Measurements from ENCODE around the gene JAZF1.

Gene JAZF1

DNA sequence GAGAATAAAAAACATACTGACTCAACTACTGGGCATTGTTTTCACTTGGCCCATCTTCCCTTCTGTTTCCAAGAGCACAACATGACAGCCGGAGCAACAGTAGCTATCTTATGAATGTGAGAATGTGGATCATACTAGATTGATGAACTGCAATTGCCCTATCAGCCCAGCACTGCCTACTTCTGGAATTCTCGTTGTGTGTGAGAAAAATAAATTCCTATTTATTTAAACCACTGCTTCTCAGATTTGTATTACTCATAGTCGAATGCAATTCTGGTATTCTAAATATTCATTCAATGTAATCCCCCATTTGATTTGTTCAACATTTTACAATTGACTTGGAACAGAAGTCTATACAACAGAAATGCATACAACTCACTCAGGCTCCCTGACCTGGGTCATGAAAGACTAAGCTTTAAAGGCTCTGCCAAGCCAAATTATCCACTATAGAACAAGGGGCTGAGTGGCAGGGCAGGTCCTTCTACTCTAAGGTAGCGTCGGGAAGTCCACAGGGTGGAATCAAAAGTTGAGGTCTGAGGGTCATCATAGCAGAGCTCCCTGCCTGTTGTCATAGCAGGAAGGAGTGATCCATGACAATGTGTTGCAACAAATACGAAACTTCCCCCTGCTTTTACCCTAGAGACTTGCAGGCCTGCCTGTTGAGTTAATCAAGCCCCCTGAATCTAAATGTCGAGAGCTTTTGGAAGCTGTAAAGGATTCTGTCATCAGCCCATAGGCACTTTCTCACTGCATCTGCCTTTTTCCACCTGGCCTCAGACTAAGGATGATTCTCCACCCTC is 12.4 kb upstream of the JAZF1 start:
- no peak for DNase-seq (ENCODE audit: low read depth, low spot score)
- no peak overlapping the region for H3K27ac ChIP-seq

DNA sequence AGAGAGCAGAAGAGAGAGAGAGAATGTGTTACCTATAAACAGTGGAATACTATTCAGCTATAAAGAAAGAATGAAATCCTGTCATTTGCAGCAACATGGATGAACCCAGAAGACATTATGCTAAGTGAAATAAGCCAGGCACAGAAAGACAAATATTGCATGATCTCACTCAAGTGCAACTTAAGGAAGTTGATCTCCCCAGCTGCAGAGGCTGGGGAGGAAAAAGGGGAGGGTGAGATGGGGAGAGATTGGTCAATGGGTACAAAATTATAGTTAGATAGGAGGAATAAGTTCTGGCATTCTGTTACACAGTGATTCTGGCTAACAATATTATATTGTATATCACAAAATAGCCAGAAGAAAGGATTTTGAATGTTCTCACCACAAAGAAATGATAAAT is 11.2 kb upstream of the JAZF1 start:
- no peak overlapping the region for H3K27ac ChIP-seq
- DNase-seq (ENCODE audit: low read depth, low spot score) = no peak

DNA sequence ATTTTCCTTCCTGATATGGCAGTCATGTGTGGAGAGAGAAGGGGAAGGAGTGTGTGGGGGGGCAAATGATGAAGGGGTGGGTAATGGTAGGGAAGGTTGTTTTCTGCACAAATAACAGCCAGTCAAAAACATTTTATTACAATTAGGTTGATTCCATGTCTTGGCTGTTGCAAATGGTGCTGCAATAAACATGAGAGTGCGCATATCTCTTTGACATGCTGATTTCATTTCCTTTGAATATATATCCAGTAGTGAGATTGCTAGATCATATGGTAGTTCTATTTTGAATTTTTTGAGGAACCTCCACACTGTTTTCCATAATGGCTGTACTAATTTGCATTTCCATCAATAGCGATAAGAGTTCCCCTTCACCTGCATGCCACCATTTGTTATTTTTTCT is 10.6 kb upstream of the JAZF1 start:
- no peak overlapping the region for H3K27ac ChIP-seq
- no peak for DNase-seq (ENCODE audit: low read depth, low spot score)

GRCh38 chr7:28190077-28190710 is 9.6 kb upstream of the JAZF1 start:
- no peak overlapping the region for H3K27ac ChIP-seq
- DNase-seq (ENCODE audit: low read depth, low spot score) = no peak

GRCh38 chr7:28187012-28187411 is 6.4 kb upstream of the JAZF1 start:
- H3K27ac ChIP-seq = no peak overlapping the region
- DNase-seq (ENCODE audit: low read depth, low spot score) = no peak

GRCh38 chr7:28183627-28184026 is 3.0 kb upstream of the JAZF1 start:
- no peak overlapping the region for H3K27ac ChIP-seq
- DNase-seq (ENCODE audit: low read depth, low spot score) = no peak

DNA sequence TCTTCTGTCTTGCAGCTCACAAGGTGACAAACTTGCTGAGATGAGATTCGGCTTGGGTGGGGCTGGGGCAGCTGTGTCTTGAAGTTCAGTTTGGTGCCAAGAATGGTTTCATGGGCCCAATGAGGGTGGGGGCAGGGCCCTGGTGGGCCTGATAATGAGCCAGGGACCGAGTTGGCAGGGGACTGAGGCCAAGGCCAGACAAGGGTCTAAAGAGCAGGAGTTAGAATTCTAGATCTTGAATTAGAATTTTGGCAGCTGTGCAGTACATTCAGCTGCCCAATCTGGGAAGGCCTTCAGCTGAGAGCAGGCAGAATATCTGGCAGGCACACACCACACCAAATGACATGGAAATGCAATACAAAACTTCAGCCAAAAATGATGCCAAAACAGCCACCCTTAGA is 1.5 kb upstream of the JAZF1 start:
- no peak overlapping the region for H3K27ac ChIP-seq
- no peak for DNase-seq (ENCODE audit: low read depth, low spot score)

DNA sequence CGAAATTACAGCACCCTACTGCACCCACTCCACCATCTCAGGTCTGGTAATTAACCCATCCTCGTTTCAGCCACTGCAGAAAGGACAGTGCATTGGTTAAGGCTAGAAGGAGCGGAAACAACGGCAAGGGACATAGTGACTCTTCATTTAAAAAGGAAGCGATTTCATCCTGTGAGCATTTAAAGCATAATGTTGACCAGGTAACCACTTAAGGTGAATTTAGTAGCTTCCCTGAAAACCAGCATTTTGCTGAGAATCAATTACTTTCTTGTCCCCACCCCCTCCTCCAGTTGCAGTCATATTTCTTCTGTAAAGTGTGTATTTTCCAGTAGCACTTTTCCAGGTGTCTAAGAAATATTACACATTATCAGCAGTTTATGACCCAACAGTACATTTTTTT is 821 bp upstream of the JAZF1 start:
- H3K27ac ChIP-seq = no peak overlapping the region
- DNase-seq (ENCODE audit: low read depth, low spot score) = no peak

GRCh38 chr7:28180031-28180363 is 598 bp downstream of the JAZF1 start:
- H3K27ac ChIP-seq = no peak overlapping the region
- DNase-seq (ENCODE audit: low read depth, low spot score) = no peak

DNA sequence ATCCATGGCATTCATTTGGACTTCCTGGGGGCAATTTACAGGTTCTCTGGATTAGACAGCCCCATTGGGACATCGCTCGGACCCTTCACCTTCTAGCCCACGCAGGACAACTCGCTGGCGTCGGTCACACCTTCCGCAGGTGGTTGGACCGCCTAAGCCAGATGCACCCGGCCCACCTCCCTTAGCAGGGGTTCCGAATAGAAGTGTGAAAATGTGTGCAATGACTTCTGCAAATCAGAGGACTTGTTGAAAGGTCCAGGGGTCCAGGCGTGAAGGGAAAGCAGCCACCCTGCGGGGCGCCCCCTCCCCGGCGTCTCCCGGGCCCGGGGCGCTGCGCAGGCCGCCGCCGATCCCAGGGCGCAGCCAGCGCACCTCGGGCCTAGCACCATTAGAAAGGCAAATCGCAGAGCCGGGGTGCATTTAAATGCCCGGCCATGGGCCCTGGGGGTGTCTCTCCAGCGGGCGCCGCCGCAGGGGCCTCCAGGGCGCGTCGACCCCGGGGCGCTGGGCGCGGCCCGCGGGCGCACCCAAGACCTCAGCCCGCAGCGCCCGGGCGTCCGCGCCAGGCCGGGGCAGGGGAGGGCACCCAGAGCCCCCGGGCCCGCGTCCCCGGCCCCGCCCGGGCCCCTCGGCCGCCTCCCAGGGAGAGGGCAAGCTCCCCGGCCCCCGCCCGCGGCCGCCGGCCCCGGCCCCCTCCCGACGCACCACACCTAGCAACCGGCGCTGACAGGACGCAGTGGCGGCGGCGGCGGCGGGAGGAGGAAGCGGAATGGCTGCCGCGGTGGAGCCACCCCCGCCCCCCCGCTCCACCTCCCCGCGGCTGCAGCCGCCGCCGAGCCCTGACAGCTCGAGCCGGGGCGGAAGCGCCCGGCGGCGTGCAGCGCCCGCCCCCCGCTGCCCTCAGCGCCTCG is 1.2 kb downstream of the JAZF1 start:
- peak overlapping the region; percentile 16 for H3K27ac ChIP-seq
- DNase-seq (ENCODE audit: low read depth, low spot score) = no peak

GRCh38 chr7:28178599-28178998 is 2.0 kb downstream of the JAZF1 start:
- no peak overlapping the region for H3K27ac ChIP-seq
- no peak for DNase-seq (ENCODE audit: low read depth, low spot score)

DNA sequence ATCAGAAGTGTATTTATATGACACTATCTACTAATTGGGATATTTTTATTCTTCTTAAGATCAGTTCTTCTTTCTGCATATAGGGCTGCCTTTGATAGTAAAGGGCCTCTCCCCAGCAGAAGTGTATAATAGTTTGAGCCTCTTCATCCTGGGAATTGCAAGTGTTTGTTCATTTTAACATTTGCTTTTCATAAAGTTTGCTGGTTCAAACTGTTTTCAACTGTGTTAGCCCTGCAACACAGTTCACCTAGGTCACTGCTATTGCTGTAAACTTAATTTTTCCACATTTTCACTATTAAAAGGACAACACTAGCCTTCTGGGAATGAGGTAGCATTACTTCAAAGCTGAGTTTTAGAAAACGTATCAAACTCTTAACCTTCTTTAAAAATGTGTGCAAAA is 2.8 kb downstream of the JAZF1 start:
- H3K27ac ChIP-seq = no peak overlapping the region
- no peak for DNase-seq (ENCODE audit: low read depth, low spot score)

GRCh38 chr7:28176645-28177044 is 4.0 kb downstream of the JAZF1 start:
- no peak overlapping the region for H3K27ac ChIP-seq
- no peak for DNase-seq (ENCODE audit: low read depth, low spot score)

DNA sequence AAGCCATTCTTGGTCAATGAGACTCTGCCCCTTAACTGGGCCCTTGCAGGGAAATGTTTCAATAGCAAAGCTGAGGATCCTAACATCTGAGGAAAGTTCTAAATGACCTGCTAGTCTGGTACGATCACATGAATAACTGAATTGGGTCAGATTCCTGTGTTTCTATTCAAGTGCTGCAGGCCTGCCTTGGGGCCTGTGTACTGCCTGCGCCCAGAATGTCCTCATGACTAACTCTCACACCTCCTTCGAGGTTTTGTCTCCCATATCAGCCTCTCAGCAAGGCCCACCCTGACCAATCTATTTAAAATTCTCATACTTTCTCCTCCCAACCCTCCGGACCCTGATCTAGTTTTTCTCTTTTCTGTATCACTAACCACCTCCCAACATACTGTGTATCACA is 4.4 kb downstream of the JAZF1 start:
- no peak for DNase-seq (ENCODE audit: low read depth, low spot score)
- H3K27ac ChIP-seq = no peak overlapping the region

GRCh38 chr7:28174901-28175661 is 5.5 kb downstream of the JAZF1 start:
- DNase-seq (ENCODE audit: low read depth, low spot score) = no peak
- H3K27ac ChIP-seq = no peak overlapping the region

DNA sequence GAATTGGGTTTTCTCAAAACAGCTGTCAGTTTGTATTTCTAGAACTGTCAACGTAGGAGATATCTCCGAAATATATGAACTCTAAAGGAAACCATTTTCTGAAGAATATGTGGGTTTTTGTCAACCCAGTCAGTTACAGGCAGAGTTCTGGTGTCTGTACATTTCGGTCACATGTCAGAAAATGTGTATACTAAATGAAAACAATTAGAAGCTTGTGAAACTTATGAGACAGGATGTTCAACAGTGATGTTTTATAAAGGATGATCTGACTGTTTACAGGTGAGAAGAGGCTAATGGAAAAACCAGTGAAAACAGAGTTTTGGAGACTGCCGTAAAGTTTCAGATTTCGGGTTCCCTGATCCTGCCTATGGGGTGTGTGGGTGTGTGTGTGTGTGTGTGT is 6.2 kb downstream of the JAZF1 start:
- H3K27ac ChIP-seq = no peak overlapping the region
- no peak for DNase-seq (ENCODE audit: low read depth, low spot score)

DNA sequence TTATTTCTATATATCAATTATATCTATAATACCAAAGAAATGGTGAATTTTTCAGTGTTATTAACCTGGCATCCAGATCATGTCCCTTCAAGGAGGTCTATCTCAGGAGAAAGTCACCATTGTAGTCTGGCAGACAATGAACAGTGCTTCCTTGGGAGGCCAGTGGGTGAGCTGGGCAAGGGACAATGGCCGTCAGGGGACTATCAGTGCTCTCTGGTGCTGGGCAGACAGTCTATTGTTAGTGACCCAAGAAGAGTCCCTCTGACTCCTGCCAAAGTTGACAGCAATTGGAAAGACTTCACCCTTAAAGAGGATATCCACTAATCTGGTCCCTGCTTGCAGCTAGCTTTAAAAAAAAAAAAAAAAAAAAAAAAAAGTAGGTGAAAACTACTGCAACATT is 7.1 kb downstream of the JAZF1 start:
- H3K27ac ChIP-seq = no peak overlapping the region
- DNase-seq (ENCODE audit: low read depth, low spot score) = no peak

GRCh38 chr7:28172958-28173357 is 7.6 kb downstream of the JAZF1 start:
- DNase-seq (ENCODE audit: low read depth, low spot score) = no peak
- H3K27ac ChIP-seq = no peak overlapping the region

DNA sequence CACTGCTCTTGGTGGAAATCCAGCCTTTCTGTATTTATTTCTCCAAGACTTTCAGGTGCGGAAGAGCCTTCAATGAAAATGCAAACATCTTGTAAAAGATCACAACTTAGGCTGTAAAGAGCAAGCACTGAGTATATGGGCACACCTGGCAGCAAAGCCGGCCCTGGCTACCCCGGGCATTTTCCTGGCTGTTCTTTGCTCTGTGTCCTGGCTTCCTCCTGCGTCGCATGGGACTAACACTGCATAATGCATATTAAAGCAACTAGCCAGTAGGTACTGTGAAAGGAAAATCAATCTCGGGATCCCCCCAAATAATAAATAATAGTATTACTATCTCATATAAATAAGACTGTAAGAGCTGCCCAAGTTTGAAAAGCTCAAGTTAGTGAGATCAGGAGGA is 9.9 kb downstream of the JAZF1 start:
- H3K27ac ChIP-seq = no peak overlapping the region
- DNase-seq (ENCODE audit: low read depth, low spot score) = no peak

DNA sequence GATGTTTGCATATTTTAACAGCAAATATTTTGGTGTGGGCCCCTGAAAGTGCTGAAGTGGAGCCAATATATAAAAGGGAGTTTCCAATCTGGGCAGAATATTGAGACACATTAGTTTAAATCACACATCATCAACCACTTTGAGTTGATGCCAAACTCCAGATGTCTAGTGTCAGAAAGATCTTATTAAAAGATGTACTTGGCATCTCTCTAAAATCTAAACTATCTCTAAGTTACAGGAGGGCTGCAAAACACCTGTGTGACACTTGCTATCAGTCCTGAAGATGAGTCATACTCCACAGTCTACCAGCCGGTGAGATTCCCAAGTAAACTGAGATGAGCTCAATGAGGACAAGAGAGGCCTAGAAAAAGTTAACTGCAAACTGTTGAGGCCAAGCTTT is 11.4 kb downstream of the JAZF1 start:
- DNase-seq (ENCODE audit: low read depth, low spot score) = no peak
- no peak overlapping the region for H3K27ac ChIP-seq
